ENCODE measurements around the gene PITPNC1. TPM values are rescaled to one million over a fixed set of nuclear protein-coding genes. Genes with fewer than 3 reads are reported as not detected.
"Not testable (repeated sequence)": the region's sequence is repeated elsewhere in the genome, so short reads cannot be mapped to it uniquely, and the experiment has no call there.

Gene PITPNC1
- total RNA-seq, 1 experiment from 2014 or later: 4.2 TPM

- ChIA-PET POLR2A (no interaction called here), CTCF (no interaction called here)
- H3K4me1 Mint-ChIP-seq (ENCODE audit: low read depth, unreplicated experiment): no peaks in the 10 kb centered on the region
- no peak overlapping the region for H3K4me3 ChIP-seq (ENCODE audit: low read depth, low read length)
- BruUV-seq (replicated peaks): no TSS peak
- H3K9me3 Mint-ChIP-seq (ENCODE audit: unreplicated experiment): no peaks in the 10 kb centered on the region
- H3K36me3 ChIP-seq (ENCODE audit: control insufficient read depth, insufficient read depth, low read length): no peaks in the 10 kb centered on the region
- DNase-seq: no peak
- H3K27me3 ChIP-seq (replicated peaks; ENCODE audit: control insufficient read depth, insufficient read depth, low read length): no peaks in the 10 kb centered on the region
- intact Hi-C loops (cut with micrococcal nuclease; ENCODE audit: unreplicated experiment): loop anchor here (10.0 kb wide), 1 partner anchor 126 kb away; no protein-coding TSS in a partner anchor
- no peak for TF ChIP-seq CTCF (IDR thresholded peaks at IDR 0.05; ENCODE audit: insufficient read depth in 1 of 2, low read depth in 1 of 2, low read length in 1 of 2, severe bottlenecking in 1 of 2, unreplicated experiment in 1 of 2)
- no peaks in the 10 kb centered on the region for H3K9me3 ChIP-seq
- no peaks in the 10 kb centered on the region for H3K4me1 ChIP-seq
- no peak overlapping the region for H3K27ac Mint-ChIP-seq (ENCODE audit: unreplicated experiment)
- H3K4me3 Mint-ChIP-seq (ENCODE audit: unreplicated experiment): no peak overlapping the region
- H3K36me3 Mint-ChIP-seq (ENCODE audit: insufficient read depth, unreplicated experiment): no peaks in the 10 kb centered on the region
- no peaks in the 10 kb centered on the region for H3K27me3 Mint-ChIP-seq (ENCODE audit: insufficient read depth, unreplicated experiment)
Observed at GRCh38 chr17:67478401-67479041, 101.4 kb downstream of the PITPNC1 start.

GRCh38 chr17:67479148-67479547, 102.1 kb downstream of the PITPNC1 start:
- no peaks in the 10 kb centered on the region for H3K36me3 ChIP-seq (ENCODE audit: control insufficient read depth, insufficient read depth, low read length)
- CTCF ChIA-PET: no interaction called here
- no peak for TF ChIP-seq CTCF (IDR thresholded peaks at IDR 0.05; ENCODE audit: insufficient read depth in 1 of 2, low read depth in 1 of 2, low read length in 1 of 2, severe bottlenecking in 1 of 2, unreplicated experiment in 1 of 2)
- Mint-ChIP-seq H3K4me1 (ENCODE audit: low read depth, unreplicated experiment) (no peaks in the 10 kb centered on the region), H3K27me3 (ENCODE audit: insufficient read depth, unreplicated experiment) (no peaks in the 10 kb centered on the region), H3K4me3 (ENCODE audit: unreplicated experiment) (no peak overlapping the region), H3K27ac (ENCODE audit: unreplicated experiment) (no peak overlapping the region), H3K36me3 (ENCODE audit: insufficient read depth, unreplicated experiment) (no peaks in the 10 kb centered on the region), H3K9me3 (ENCODE audit: unreplicated experiment) (no peaks in the 10 kb centered on the region)
- no peaks in the 10 kb centered on the region for H3K27me3 ChIP-seq (replicated peaks; ENCODE audit: control insufficient read depth, insufficient read depth, low read length)
- no peaks in the 10 kb centered on the region for H3K4me1 ChIP-seq
- intact Hi-C loops (cut with micrococcal nuclease; ENCODE audit: unreplicated experiment): loop anchor here (10.0 kb wide), 1 partner anchor 126 kb away; no protein-coding TSS in a partner anchor
- H3K4me3 ChIP-seq (ENCODE audit: low read depth, low read length): no peak overlapping the region
- POLR2A ChIA-PET: no interaction called here
- no peak for DNase-seq
- no TSS peak for BruUV-seq (replicated peaks)
- no peaks in the 10 kb centered on the region for H3K9me3 ChIP-seq

- H3K4me1 ChIP-seq; H3K9me3 Mint-ChIP-seq (ENCODE audit: unreplicated experiment); DNase-seq; POLR2A ChIA-PET; H3K36me3 ChIP-seq (ENCODE audit: control insufficient read depth, insufficient read depth, low read length); CTCF ChIA-PET; H3K4me3 Mint-ChIP-seq (ENCODE audit: unreplicated experiment); H3K9me3 ChIP-seq; H3K27ac Mint-ChIP-seq (ENCODE audit: unreplicated experiment); H3K27me3 ChIP-seq (replicated peaks; ENCODE audit: control insufficient read depth, insufficient read depth, low read length); H3K36me3 Mint-ChIP-seq (ENCODE audit: insufficient read depth, unreplicated experiment); H3K27me3 Mint-ChIP-seq (ENCODE audit: insufficient read depth, unreplicated experiment); intact Hi-C loops (cut with micrococcal nuclease; ENCODE audit: unreplicated experiment); H3K4me3 ChIP-seq (ENCODE audit: low read depth, low read length); H3K4me1 Mint-ChIP-seq (ENCODE audit: low read depth, unreplicated experiment); BruUV-seq (replicated peaks): not testable (repeated sequence)
Observed at GRCh38 chr17:67480959-67481358, 103.9 kb downstream of the PITPNC1 start.
